ENCODE data around the gene NKAPL.

DNA sequence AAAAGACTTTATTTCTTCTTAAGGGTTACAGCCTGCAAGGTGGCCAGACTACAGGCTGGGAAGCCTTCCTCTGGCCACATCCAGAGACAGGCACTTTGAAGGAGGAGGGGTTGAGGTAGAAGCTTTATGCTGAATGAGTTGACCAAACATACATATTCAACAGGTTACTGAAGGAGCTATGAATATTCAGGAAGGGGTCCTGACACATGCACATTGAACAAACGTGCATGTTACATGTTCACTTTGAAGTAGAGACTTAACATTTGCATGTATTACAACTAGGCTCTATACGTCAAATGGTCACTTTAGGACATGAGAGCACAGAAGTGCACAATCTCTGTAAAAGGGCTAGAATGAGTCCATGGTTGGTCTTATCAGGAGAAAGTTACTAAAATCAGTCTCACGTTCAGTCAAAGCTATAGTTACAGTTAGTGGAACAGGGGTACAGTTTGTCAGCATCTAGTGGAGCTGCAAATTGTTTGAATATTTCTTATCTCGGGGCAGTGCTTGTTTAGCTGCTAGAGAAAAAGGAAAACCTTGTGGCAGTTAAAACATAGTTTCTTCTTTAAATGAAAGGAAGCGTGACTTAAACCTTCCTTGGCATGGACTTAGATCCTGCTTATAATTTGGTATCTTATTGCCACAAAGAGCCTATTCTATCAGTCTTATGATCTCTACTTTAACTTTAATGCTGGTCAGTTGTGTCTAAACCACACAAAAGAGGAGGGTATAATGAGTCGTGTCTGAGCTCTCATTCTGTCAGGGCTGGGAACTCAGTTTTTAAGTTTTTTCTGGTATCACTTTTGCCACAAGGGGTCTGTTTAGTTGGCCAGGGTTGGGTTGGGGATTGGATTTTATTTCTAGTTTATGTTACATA, 38.6 kb upstream of the NKAPL start:
- no peak for TF ChIP-seq GATA2 (IDR thresholded peaks at IDR 0.05; ENCODE audit: insufficient read depth, insufficient read length, low read depth, low read length)
- no peak for TF ChIP-seq CTCF (IDR thresholded peaks at IDR 0.05; ENCODE audit: extremely low read depth in 1 of 2, insufficient read depth in 1 of 2, low read depth in 1 of 2, low read length in 2 of 2)
- TF ChIP-seq POLR2A (IDR thresholded peaks at IDR 0.05; ENCODE audit: low read depth, low read length): no peak
- no peak for TF ChIP-seq EZH2 (IDR thresholded peaks at IDR 0.05; ENCODE audit: borderline replicate concordance, low read depth, low read length, severe bottlenecking)
